Activated T-cell treated with anti-CD3 and anti-CD28 coated beads, Interleukin-2, amount 50 U/mL, for 72 hours (primary cell): ENCODE data around the gene PIGN. TPM values are rescaled to one million over a fixed set of nuclear protein-coding genes. Genes with fewer than 3 reads are reported as not detected.

Experiments used
- ATAC-seq, 2 donors: fragments of 150-1000 bp; cut with Tn5 transposase; replicated peaks in 1 of 2; 2 replicates each; pipeline ENCODE4 v1.10.0; 2021; ENCODE audit warnings: moderate library complexity in 2 of 2, mild to moderate bottlenecking in 1 of 2
- DNase-seq, 2 donors: peaks; one replicate each; pipeline ENCODE4 v3.0.0; 2021 to 2022; ENCODE audit warnings: mixed read lengths in 1 of 2
- H3K27ac Mint-ChIP-seq: one replicate; pipeline ENCODE4 v1.8.0; 2022; ENCODE audit warnings: mild to moderate bottlenecking, moderate library complexity, mixed read lengths
- H3K27me3 Mint-ChIP-seq: one replicate; pipeline ENCODE4 v1.8.0; 2022; ENCODE audit warnings: low read depth, mixed read lengths
- H3K36me3 Mint-ChIP-seq, 2 donors: one replicate each; pipeline ENCODE4 v1.8.0; 2022; ENCODE audit warnings: mixed read lengths in 2 of 2, mild to moderate bottlenecking in 1 of 2; ENCODE audit not compliant: insufficient read depth in 2 of 2
- H3K4me1 Mint-ChIP-seq: one replicate; pipeline ENCODE4 v1.8.0; 2022; ENCODE audit warnings: low read depth, mixed read lengths
- H3K4me3 Mint-ChIP-seq, 2 donors: one replicate each; pipeline ENCODE4 v1.8.0; 2022; ENCODE audit warnings: mild to moderate bottlenecking in 2 of 2, mixed read lengths in 2 of 2, moderate library complexity in 2 of 2
- H3K9me3 Mint-ChIP-seq, 2 donors: one replicate each; pipeline ENCODE4 v1.8.0; 2022; ENCODE audit warnings: mixed read lengths in 2 of 2
- total RNA-seq, 2 donors: library from RNA; stranded (reverse); gene quantifications; one replicate each; pipeline ENCODE4 v1.2.3, GENCODE V29; 2022

Gene PIGN
- total RNA-seq, 2 donors from 2014 or later = 28.2 to 31.4 TPM

DNA sequence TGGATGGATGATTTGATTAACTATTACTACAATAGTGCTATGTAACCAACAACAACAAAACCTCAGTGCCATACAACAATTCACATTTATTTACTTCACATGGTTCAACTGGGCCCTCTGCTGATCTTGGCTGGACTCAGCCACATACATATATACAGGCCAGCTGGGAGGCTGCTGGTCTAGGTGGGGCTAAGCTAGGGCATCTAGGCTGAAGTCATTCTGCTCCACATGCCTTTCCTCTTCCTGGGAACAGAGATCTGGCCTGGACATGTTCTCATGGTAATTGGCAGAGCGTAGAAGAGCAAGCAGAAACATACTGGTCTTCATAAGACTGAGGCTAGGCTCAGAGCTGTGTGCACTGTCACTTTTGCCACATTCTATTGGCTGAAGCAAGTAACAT lies 191.2 kb downstream of the PIGN start:
- Mint-ChIP-seq H3K27ac (no peak overlapping the region), H3K9me3 (peaks cover 5 to 7% of the 10 kb centered on the region in 2 donors), H3K4me1 (peaks cover 22% of the 10 kb centered on the region), H3K27me3 (peaks cover 17% of the 10 kb centered on the region), H3K36me3 (peaks cover 3 to 4% of the 10 kb centered on the region in 2 donors), H3K4me3 (no peak overlapping the region)
- DNase-seq (no peak), ATAC-seq (no peak)

DNA sequence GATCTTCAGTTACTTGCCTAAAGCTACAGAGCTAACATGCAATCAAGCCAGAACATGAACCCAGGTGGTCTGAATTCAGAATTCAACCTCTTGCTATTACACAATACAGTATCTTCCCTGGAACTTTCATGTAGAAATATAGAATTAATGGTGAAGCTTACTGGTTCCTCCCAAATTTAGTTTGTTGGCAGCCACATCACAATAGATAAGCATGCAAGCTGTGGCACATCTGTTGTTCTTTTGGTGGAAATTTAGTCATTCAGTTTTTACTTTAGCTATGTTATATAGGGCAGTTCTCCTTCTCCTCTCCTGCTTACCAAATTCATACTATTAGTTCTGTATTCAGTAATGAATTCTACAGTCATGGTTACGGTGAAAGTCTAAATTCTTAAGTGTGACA lies 193.0 kb downstream of the PIGN start:
- H3K27ac Mint-ChIP-seq = no peak overlapping the region
- ATAC-seq (no peak), DNase-seq (no peak)
- H3K4me1 Mint-ChIP-seq = peaks cover 20% of the 10 kb centered on the region
- no peak overlapping the region for H3K4me3 Mint-ChIP-seq
- no peaks in the 10 kb centered on the region for H3K9me3 Mint-ChIP-seq
- peaks cover 19% of the 10 kb centered on the region for H3K27me3 Mint-ChIP-seq
- H3K36me3 Mint-ChIP-seq = no peaks in the 10 kb centered on the region

DNA sequence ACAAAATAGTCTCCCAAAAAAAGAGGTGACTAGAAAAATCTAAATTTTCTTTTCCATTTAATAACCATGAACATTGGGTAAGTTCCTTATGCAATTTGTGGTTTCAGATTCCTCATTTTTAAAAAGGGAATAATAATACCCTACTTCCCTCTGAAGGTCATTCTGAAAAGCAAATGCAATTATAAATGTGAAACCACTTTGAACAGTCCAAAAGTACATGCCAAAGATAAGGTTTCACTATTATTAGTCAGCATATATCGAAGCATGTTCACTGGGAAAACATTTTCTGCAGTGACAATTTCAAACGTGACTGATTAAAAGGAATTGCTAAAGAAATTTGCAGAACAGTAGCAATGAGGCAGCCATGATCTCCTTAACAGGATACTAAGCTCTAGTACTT lies 193.9 kb downstream of the PIGN start:
- ATAC-seq (no peak), DNase-seq (no peak)
- Mint-ChIP-seq H3K4me3 (no peak overlapping the region), H3K36me3 (no peaks in the 10 kb centered on the region), H3K27ac (no peak overlapping the region), H3K9me3 (peaks cover 0 to 1% of the 10 kb centered on the region in 2 donors), H3K27me3 (peaks cover 28% of the 10 kb centered on the region), H3K4me1 (peaks cover 11% of the 10 kb centered on the region)

DNA sequence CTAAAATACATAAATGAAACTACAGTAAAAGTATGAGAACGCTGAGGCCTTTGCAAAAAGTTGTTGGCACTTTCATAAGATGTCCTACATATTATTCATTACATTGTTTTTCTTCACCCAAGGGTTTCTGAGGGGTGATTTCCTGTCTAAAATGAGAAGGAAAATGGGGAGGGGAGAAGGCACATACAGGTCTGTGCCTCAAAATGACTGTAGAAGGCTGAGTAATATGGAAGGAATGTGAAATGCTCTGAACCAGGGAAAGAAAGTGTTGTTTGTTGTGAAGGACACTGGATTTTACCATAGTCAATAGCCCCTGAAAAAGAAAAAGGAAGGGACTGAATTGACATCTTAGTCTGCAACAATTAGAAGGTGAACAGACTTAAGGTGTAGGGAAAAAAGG lies 194.6 kb downstream of the PIGN start:
- Mint-ChIP-seq H3K4me1 (peaks cover 11% of the 10 kb centered on the region), H3K9me3 (peaks cover 0 to 1% of the 10 kb centered on the region in 2 donors), H3K36me3 (no peaks in the 10 kb centered on the region), H3K4me3 (no peak overlapping the region), H3K27me3 (peaks cover 28% of the 10 kb centered on the region), H3K27ac (no peak overlapping the region)
- ATAC-seq = peak in 1 of 2 donors; percentile 32
- DNase-seq = no peak

DNA sequence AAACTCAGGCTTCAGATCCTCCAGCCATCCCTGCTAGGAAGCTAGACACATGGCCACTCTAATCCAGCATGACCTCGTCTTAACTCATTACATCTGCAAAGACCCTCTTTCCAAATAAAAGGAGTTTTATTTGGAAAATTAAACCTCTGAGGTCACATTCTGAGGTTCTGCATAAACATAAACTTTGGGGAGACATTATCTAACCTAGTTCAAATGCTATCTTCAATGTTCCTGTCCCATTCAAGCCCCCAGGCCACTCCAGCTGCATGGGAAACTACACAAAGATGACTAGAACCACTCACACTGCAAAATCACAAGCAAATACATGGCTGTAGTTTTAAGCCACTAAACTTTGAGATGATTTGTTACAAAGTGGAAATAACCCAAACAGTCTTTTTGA lies 195.0 kb downstream of the PIGN start:
- peaks cover 24% of the 10 kb centered on the region for H3K27me3 Mint-ChIP-seq
- peaks cover 11% of the 10 kb centered on the region for H3K4me1 Mint-ChIP-seq
- peaks cover 0 to 1% of the 10 kb centered on the region in 2 donors for H3K9me3 Mint-ChIP-seq
- no peak for DNase-seq
- H3K4me3 Mint-ChIP-seq = no peak overlapping the region
- ATAC-seq = no peak
- H3K27ac Mint-ChIP-seq = no peak overlapping the region
- no peaks in the 10 kb centered on the region for H3K36me3 Mint-ChIP-seq

DNA sequence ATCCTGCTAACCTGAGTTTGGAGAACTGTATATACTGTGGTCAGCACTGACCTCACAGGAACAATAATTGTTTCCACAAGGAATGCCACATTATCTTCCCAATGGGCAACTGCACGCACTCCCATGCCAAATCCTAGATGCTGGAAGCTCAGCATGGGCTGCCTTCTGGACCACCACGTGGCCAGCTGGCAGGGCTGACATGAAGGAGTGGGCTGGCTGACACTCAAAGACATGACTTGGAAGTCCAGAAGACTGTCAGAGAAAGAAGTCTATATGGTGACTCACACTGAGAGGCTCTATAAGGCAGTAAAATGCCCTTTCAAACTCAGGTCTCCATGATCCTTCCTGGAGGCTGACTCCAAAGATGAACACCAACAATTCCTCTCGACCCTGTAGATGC lies 195.7 kb downstream of the PIGN start:
- Mint-ChIP-seq H3K27ac (no peak overlapping the region), H3K9me3 (peaks cover 0 to 1% of the 10 kb centered on the region in 2 donors), H3K27me3 (peaks cover 21% of the 10 kb centered on the region), H3K4me1 (peaks cover 11% of the 10 kb centered on the region), H3K36me3 (no peaks in the 10 kb centered on the region), H3K4me3 (no peak overlapping the region)
- ATAC-seq = no peak
- no peak for DNase-seq

Other genes with a start within 250 kb of the PIGN start
- gene RELCH, start 199 bp upstream of the PIGN start, total RNA-seq = 10 to 100 TPM; 21.8 to 23.5 TPM
- 10 to 100 TPM in 1 of 2 donors, 1 to 10 TPM in 1; 5.4 to 13.7 TPM for gene TNFRSF11A, start 138.3 kb upstream of the PIGN start, total RNA-seq